H1 (cell line): Measurements from ENCODE around the gene MANF. TPM values are rescaled to one million over a fixed set of nuclear protein-coding genes. Genes with fewer than 3 reads are reported as not detected.

Experiments used
- CTCF ChIA-PET: fragments of 300-600 bp; sonication (Branson Sonifier 250); formaldehyde crosslinking; loops from one replicate; lab custom pipeline; 2021; ENCODE audit not compliant: partially characterized antibody; lab: Charles Lee
- POLR2A ChIA-PET: fragments of 300-600 bp; sonication (Branson Sonifier 250); formaldehyde crosslinking; loops from one replicate; lab custom pipeline; 2021; ENCODE audit warnings: inconsistent platforms; ENCODE audit not compliant: partially characterized antibody; lab: Charles Lee
- DNase-seq, 2 experiments: peaks; one replicate each; pipeline versions ENCODE4 v3.0.0 to v3.0.0-alpha.2; 2010 to 2022; ENCODE audit warnings: low spot score in 2 of 2, low read depth in 1 of 2, mixed read lengths in 1 of 2
- FAIRE-seq: peaks from 2 replicates; lab custom pipeline; 2011; peaks lifted over from hg19 to GRCh38; lab: Jason Lieb, UNC
- H2AFZ ChIP-seq: 2 replicates; pipeline ENCODE4 v1.8.1; 2012; ENCODE audit warnings: low read length, inconsistent platforms
- H2AK5ac ChIP-seq: 2 replicates; pipeline ENCODE4 v1.6.1; 2013; ENCODE audit warnings: low read depth, low read length
- H2BK120ac ChIP-seq: replicated peaks from 2 replicates; pipeline ENCODE3; 2013; ENCODE audit warnings: low read depth, low read length, inconsistent platforms
- H2BK12ac ChIP-seq: 2 replicates; pipeline ENCODE4 v1.6.1; 2013; ENCODE audit warnings: low read depth, low read length
- H2BK15ac ChIP-seq: 2 replicates; pipeline ENCODE4 v1.6.1; 2013; ENCODE audit warnings: low read length
- H2BK20ac ChIP-seq: 2 replicates; pipeline ENCODE4 v1.6.1; 2013; ENCODE audit warnings: low read length
- H2BK5ac ChIP-seq: 2 replicates; pipeline ENCODE4 v1.6.1; 2013; ENCODE audit warnings: low read depth, low read length
- H3K14ac ChIP-seq: 2 replicates; pipeline ENCODE4 v1.6.1; 2013; ENCODE audit warnings: inconsistent platforms; ENCODE audit not compliant: insufficient read length
- H3K18ac ChIP-seq: 2 replicates; pipeline ENCODE4 v1.6.1; 2013; ENCODE audit warnings: low read length; ENCODE audit errors: extremely low read depth
- H3K23ac ChIP-seq: 2 replicates; pipeline ENCODE4 v1.6.1; 2013; ENCODE audit warnings: inconsistent platforms; ENCODE audit not compliant: insufficient read length
- H3K23me2 ChIP-seq: 2 replicates; pipeline ENCODE4 v1.6.1; 2013; ENCODE audit warnings: low read depth, low read length
- H3K27ac ChIP-seq: 2 replicates; pipeline ENCODE4 v1.6.1; 2011; ENCODE audit warnings: low read depth, low read length, inconsistent platforms
- H3K27me3 ChIP-seq, 4 experiments: replicated peaks in 1 of 4; 1 replicate in 1 of 4; 2 replicates in 3 of 4; pipeline versions ENCODE4 v1.6.1 to v1.8.1; 2011 to 2013; ENCODE audit warnings: low read length in 3 of 4, mild to moderate bottlenecking in 3 of 4, inconsistent platforms in 2 of 4, mixed read lengths in 2 of 4, moderate library complexity in 1 of 4; ENCODE audit not compliant: control insufficient read depth in 3 of 4, insufficient read depth in 3 of 4; ENCODE audit errors: extremely low read depth in 1 of 4
- H3K36me3 ChIP-seq, 4 experiments: 2 replicates each; pipeline versions ENCODE4 v1.6.1 to v1.8.1; 2011 to 2013; ENCODE audit warnings: mild to moderate bottlenecking in 4 of 4, low read length in 3 of 4, moderate library complexity in 2 of 4, control low read depth in 1 of 4, inconsistent platforms in 1 of 4; ENCODE audit not compliant: insufficient read depth in 4 of 4, control insufficient read depth in 2 of 4
- H3K4ac ChIP-seq: replicated peaks from 2 replicates; pipeline ENCODE3; 2013; ENCODE audit warnings: low read length, low read depth, mixed read lengths, inconsistent platforms; ENCODE audit not compliant: insufficient read length
- H3K4me1 ChIP-seq, 4 experiments: replicated peaks in 1 of 4; 1 replicate in 1 of 4; 2 replicates in 3 of 4; pipeline versions ENCODE4 v1.6.1 to v1.8.1; 2011 to 2013; ENCODE audit warnings: low read length in 3 of 4, inconsistent platforms in 2 of 4, mixed read lengths in 1 of 4; ENCODE audit not compliant: insufficient read depth in 4 of 4, control insufficient read depth in 3 of 4
- H3K4me2 ChIP-seq, 2 experiments: 2 replicates each; pipeline versions ENCODE4 v1.6.1 to v1.8.1; 2011 to 2013; ENCODE audit warnings: low read depth in 2 of 2, low read length in 2 of 2, control low read depth in 1 of 2, inconsistent platforms in 1 of 2, mild to moderate bottlenecking in 1 of 2; ENCODE audit not compliant: insufficient read depth in 1 of 2
- H3K4me3 ChIP-seq, 4 experiments: fragments of 200-600, 300-600 bp in 1 of 4; sonication (generic), shearing (Covaris generic), sonication (Bioruptor Twin) in 1 of 4; 2 replicates each; pipeline versions ENCODE4 v1.5.1 to v1.8.1; 2011 to 2016; ENCODE audit warnings: low read length in 4 of 4, low read depth in 3 of 4, control low read depth in 2 of 4, inconsistent platforms in 2 of 4, mild to moderate bottlenecking in 2 of 4, mixed read lengths in 1 of 4, moderate library complexity in 1 of 4; ENCODE audit not compliant: insufficient read depth in 2 of 4; ENCODE audit errors: extremely low read depth in 1 of 4
- H3K56ac ChIP-seq: replicated peaks from 2 replicates; pipeline ENCODE3; 2013; ENCODE audit warnings: low read depth, mild to moderate bottlenecking, mixed read lengths, low read length, inconsistent platforms; ENCODE audit not compliant: insufficient read length
- H3K79me1 ChIP-seq: 2 replicates; pipeline ENCODE4 v1.6.1; 2013; ENCODE audit warnings: low read depth, low read length, control low read depth
- H3K79me2 ChIP-seq, 2 experiments: 2 replicates each; pipeline versions ENCODE4 v1.6.1 to v1.8.1; 2012 to 2013; ENCODE audit warnings: low read length in 2 of 2, mild to moderate bottlenecking in 2 of 2, inconsistent platforms in 1 of 2; ENCODE audit not compliant: insufficient read depth in 2 of 2, control insufficient read depth in 1 of 2
- H3K9ac ChIP-seq, 4 experiments: replicated peaks in 1 of 4; 1 replicate in 1 of 4; 2 replicates in 3 of 4; pipeline versions ENCODE4 v1.6.1 to v1.8.1; 2011 to 2013; ENCODE audit warnings: low read depth in 3 of 4, low read length in 3 of 4, control low read depth in 2 of 4, mild to moderate bottlenecking in 2 of 4, moderate library complexity in 2 of 4, inconsistent platforms in 1 of 4; ENCODE audit errors: extremely low read depth in 1 of 4
- H3K9me3 ChIP-seq, 2 experiments: 2 replicates each; pipeline versions ENCODE4 v1.6.1 to v1.8.1; 2012 to 2013; ENCODE audit warnings: mild to moderate bottlenecking in 2 of 2, moderate library complexity in 2 of 2, control low read depth in 1 of 2, inconsistent platforms in 1 of 2, low read depth in 1 of 2, low read length in 1 of 2, mixed read lengths in 1 of 2; ENCODE audit not compliant: insufficient read depth in 2 of 2
- H4K20me1 ChIP-seq, 2 experiments: replicated peaks in 1 of 2; 2 replicates each; pipeline versions ENCODE3 to v1.8.1; 2011 to 2013; ENCODE audit warnings: inconsistent platforms in 2 of 2, low read length in 2 of 2, mild to moderate bottlenecking in 1 of 2; ENCODE audit not compliant: insufficient read depth in 2 of 2, control insufficient read depth in 1 of 2
- H4K5ac ChIP-seq: 2 replicates; pipeline ENCODE4 v1.6.1; 2013; ENCODE audit warnings: low read length, low read depth, mixed read lengths, inconsistent platforms; ENCODE audit not compliant: insufficient read length
- H4K8ac ChIP-seq: 2 replicates; pipeline ENCODE4 v1.8.0; 2013; ENCODE audit warnings: mild to moderate bottlenecking, moderate library complexity, low read length, inconsistent platforms; ENCODE audit not compliant: insufficient read depth; ENCODE audit errors: extremely low read depth
- H4K91ac ChIP-seq: replicated peaks from 2 replicates; pipeline ENCODE3; 2013; ENCODE audit warnings: low read length, mixed read lengths, inconsistent platforms; ENCODE audit not compliant: insufficient read length
- CHD2 ChIP-seq: IDR thresholded peaks from 2 replicates; pipeline ENCODE4 v1.6.1; 2012; ENCODE audit warnings: low read length, improper control_type of control experiment
- POLR2A ChIP-seq, 2 experiments: IDR thresholded peaks; 1 replicate in 1 of 2; 2 replicates in 1 of 2; pipeline ENCODE4 v1.6.1; 2011; ENCODE audit warnings: low read depth in 2 of 2, low read length in 2 of 2, mild to moderate bottlenecking in 2 of 2; ENCODE audit errors: control extremely low read depth in 1 of 2
- RBBP5 ChIP-seq: IDR thresholded peaks from 2 replicates; pipeline ENCODE4 v1.7.1; 2012; ENCODE audit warnings: low read depth, mild to moderate bottlenecking, inconsistent platforms, low read length, moderate library complexity, borderline replicate concordance
- SIRT6 ChIP-seq: IDR thresholded peaks from one replicate; pipeline ENCODE4 v1.7.1; 2012; ENCODE audit warnings: low read length, inconsistent platforms
- SIX5 ChIP-seq: IDR thresholded peaks from 2 replicates; pipeline ENCODE4 v1.6.1; 2011; ENCODE audit warnings: mild to moderate bottlenecking, low read depth, low read length
- WGBS, 2 experiments: shearing (Covaris generic) in 1 of 2; methylation state at CpG; one replicate each; pipeline versions ENCODE4 v1.1.6 to v1.1.7; 2013 to 2015; ENCODE audit warnings: low lambda C conversion rate in 2 of 2, mixed read lengths in 2 of 2, inconsistent platforms in 1 of 2, low coverage in 1 of 2, missing lambda C conversion rate in 1 of 2; ENCODE audit not compliant: insufficient replicate concordance in 2 of 2, insufficient coverage in 1 of 2, insufficient read length in 1 of 2; ENCODE audit errors: extremely low coverage in 1 of 2, missing lambda C conversion rate in 1 of 2; 5-methylcytosine and 5-hydroxymethylcytosine counted together
- polyA plus RNA-seq, 7 experiments: library from polyadenylated mRNA; depleted of rRNA in 3 of 7; stranded (reverse) in 5 of 7; unstranded in 2 of 7; fragments of >200 nt in 5 of 7; fragments of 200-250 nt in 2 of 7; gene quantifications; 1 replicate in 5 of 7; 2 replicates in 1 of 7; 4 replicates in 1 of 7; pipeline versions ENCODE4 v1.2.1 to v1.2.3, GENCODE V29; 2011 to 2013; ENCODE audit warnings: missing spikeins in 2 of 7, mixed read lengths in 2 of 7
- total RNA-seq: library from RNA; stranded (reverse); fragmentation: NEBNext Ultra II Directional; extraction: Animal tissue kit (Norgen Biotek cat#: 25700); gene quantifications from 2 replicates; pipeline ENCODE4 v1.2.1, GENCODE V29; 2021
- TF ChIP-seq, protein P1 (sequence below): IDR thresholded peaks from 2 replicates; pipeline ENCODE4 v1.6.1; 2012; ENCODE audit warnings: inconsistent platforms

Gene MANF
- total and polyA plus RNA-seq, 2 of the 8 experiments (the other 6 are each of a cell fraction or from before 2014, with no cell fraction given) = 37.5 to 159 TPM

DNA sequence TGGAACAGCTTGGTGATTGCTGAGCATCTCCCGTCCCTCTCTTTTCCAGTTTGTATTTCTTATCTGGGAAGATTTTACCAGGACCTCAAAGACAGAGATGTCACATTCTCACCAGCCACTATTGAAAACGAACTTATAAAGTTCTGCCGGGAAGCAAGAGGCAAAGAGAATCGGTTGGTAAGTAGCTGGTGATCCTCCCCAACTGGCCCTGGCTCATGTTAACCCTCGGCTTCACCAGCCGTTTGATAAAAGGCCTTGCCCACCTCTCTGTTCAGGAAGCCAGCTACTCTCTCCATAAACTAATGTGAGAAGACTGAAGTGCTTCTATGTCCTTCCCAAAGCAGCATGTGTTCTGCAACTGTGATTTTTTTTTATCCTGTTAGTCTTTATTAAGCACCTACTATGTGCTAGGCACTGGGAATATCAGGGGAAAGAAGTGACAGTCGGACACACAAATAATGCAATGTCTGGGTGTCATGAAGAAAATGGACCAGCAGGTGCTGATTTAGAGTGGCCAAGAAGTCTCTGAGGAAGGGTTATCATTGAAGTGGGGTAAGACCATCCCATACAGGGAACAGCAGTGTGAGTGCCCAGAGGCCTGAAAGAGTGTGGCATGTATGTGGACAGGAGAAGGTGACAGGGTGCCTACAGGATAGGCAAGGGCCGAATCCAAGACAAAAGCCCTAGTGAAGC is 1.2 kb downstream of the MANF start:
- H3K27ac ChIP-seq = no peak overlapping the region

More for the DNA sequence above, 1.2 kb downstream of the MANF start:
- Histone ChIP-seq H2AFZ (no peak overlapping the region), H3K14ac (no peak overlapping the region), H3K23ac (no peak overlapping the region), H3K36me3 (peaks cover 12 to 39% (median 21%) of the 10 kb centered on the region in 4 experiments), H3K18ac (no peak overlapping the region), H4K5ac (no peak overlapping the region), H2BK120ac (no peak overlapping the region), H2BK20ac (no peak overlapping the region), H4K91ac (no peak overlapping the region), H2BK15ac (no peak overlapping the region), H3K4me3 (peak overlapping the region; percentile 88 to 99 (median 96)), H2BK5ac (no peak overlapping the region), H4K20me1 (peaks cover 13 to 23% of the 10 kb centered on the region in 2 experiments), H3K27me3 (no peaks in the 10 kb centered on the region), H3K79me2 (peaks cover 10 to 34% of the 10 kb centered on the region in 2 experiments), H3K9me3 (no peaks in the 10 kb centered on the region), H3K4ac (no peak overlapping the region), H2AK5ac (no peak overlapping the region), H3K4me2 (peak overlapping the region; percentile 84 to 95), H2BK12ac (no peak overlapping the region), H4K8ac (no peak overlapping the region), H3K4me1 (peaks cover 4 to 23% (median 8%) of the 10 kb centered on the region in 4 experiments), H3K56ac (no peak overlapping the region), H3K9ac (peak overlapping the region in 2 of 4 experiments; percentile 91 to 93; a peak in 5 of 7 replicates), H3K79me1 (peaks cover 2% of the 10 kb centered on the region; the same call in 1 of the 2 replicates), H3K23me2 (peaks cover 3% of the 10 kb centered on the region; the same call in 1 of the 2 replicates)
- ChIA-PET POLR2A (interaction anchor here (0.7 to 2.8 kb wide), 8 partner anchors 10 to 811 kb away, joined by 3 to 23 read pairs (median 4); partner anchors contain the start of gene MAPKAPK3), CTCF (interaction anchor here (0.7 to 7.2 kb wide), 3 partner anchors 414 to 770 kb away, joined by 3 to 53 read pairs (median 3); partner anchors contain the start of gene MAPKAPK3)
- peak in 1 of 2 experiments; percentile 23 for DNase-seq
- TF ChIP-seq CHD2 (no peak), POLR2A (IDR thresholded peaks at IDR 0.05; ENCODE audit: control extremely low read depth in 1 of 2, low read depth in 2 of 2, low read length in 2 of 2) (no peak), RBBP5 (no peak), SIX5 (no peak), SIRT6 (no peak)
- TF ChIP-seq, protein P1, sequence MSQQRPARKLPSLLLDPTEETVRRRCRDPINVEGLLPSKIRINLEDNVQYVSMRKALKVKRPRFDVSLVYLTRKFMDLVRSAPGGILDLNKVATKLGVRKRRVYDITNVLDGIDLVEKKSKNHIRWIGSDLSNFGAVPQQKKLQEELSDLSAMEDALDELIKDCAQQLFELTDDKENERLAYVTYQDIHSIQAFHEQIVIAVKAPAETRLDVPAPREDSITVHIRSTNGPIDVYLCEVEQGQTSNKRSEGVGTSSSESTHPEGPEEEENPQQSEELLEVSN = no peak
- FAIRE-seq = no peak
- WGBS, 2 experiments = 77% methylated on average over 8 of the region's 8 CpGs; no CpG with 5 or more reads in 1 of the 2 experiments
